CD4-positive, alpha-beta T cell treated with Interleukin-17A for 4 hours (primary cell): ENCODE data around the gene PHACTR4.
"Not testable (repeated sequence)": the region's sequence is repeated elsewhere in the genome, so short reads cannot be mapped to it uniquely, and the experiment has no call there.

Experiments
- DNase-seq: peaks from one replicate; pipeline ENCODE4 v3.0.0-alpha.2; 2020; ENCODE audit warnings: mixed read lengths

The PHACTR4 gene

GRCh38 chr1:28505406-28506187 lies 136.1 kb downstream of the PHACTR4 start, which contains the start of gene RCC1:
Gene RCC1 (plus strand): TSS chr1:28506043. CDS start chr1:28529867, 23,824 bp downstream.
- DNase-seq, result peak; percentile 95

- no peak for DNase-seq
Measured at GRCh38 chr1:28506907-28507246, 137.3 kb downstream of the PHACTR4 start.

GRCh38 chr1:28507247-28507645 lies 137.7 kb downstream of the PHACTR4 start:
- DNase-seq, result no peak

GRCh38 chr1:28507646-28508434 lies 138.3 kb downstream of the PHACTR4 start:
- no peak for DNase-seq

GRCh38 chr1:28508435-28508754 lies 138.9 kb downstream of the PHACTR4 start:
- no peak for DNase-seq

- DNase-seq, result peak; percentile 26
Measured at GRCh38 chr1:28509705-28510272, 140.2 kb downstream of the PHACTR4 start.

- peak; percentile 23 for DNase-seq
Measured at GRCh38 chr1:28510273-28510969, 140.9 kb downstream of the PHACTR4 start.

- DNase-seq, result no peak
Measured at GRCh38 chr1:28510970-28511440, 141.5 kb downstream of the PHACTR4 start.

- DNase-seq, result no peak
Measured at GRCh38 chr1:28512058-28512611, 142.6 kb downstream of the PHACTR4 start.

GRCh38 chr1:28514445-28514933 lies 144.9 kb downstream of the PHACTR4 start:
- DNase-seq, result not testable (repeated sequence)

GRCh38 chr1:28516518-28516956 lies 147.0 kb downstream of the PHACTR4 start:
- no peak for DNase-seq

- DNase-seq, result no peak
Measured at GRCh38 chr1:28517649-28517999, 148.1 kb downstream of the PHACTR4 start.

GRCh38 chr1:28518000-28518744 lies 148.6 kb downstream of the PHACTR4 start:
- peak; percentile 90 for DNase-seq

GRCh38 chr1:28518745-28519341 lies 149.3 kb downstream of the PHACTR4 start:
- DNase-seq, result no peak

GRCh38 chr1:28519946-28520725 lies 150.6 kb downstream of the PHACTR4 start:
- no peak for DNase-seq

GRCh38 chr1:28520796-28521195 lies 151.3 kb downstream of the PHACTR4 start:
- not testable (repeated sequence) for DNase-seq

- DNase-seq, result no peak
Measured at GRCh38 chr1:28521502-28522164, 152.1 kb downstream of the PHACTR4 start.

GRCh38 chr1:28522537-28522936 lies 153.0 kb downstream of the PHACTR4 start:
- DNase-seq, result not testable (repeated sequence)

GRCh38 chr1:28525002-28525642 lies 155.6 kb downstream of the PHACTR4 start:
- DNase-seq, result not testable (repeated sequence)
